GM21619 (cell line): ENCODE data around the gene ATP8A1.
"Not testable (repeated sequence)": the region's sequence is repeated elsewhere in the genome, so short reads cannot be mapped to it uniquely, and the experiment has no call there.

ENCODE experiments used
- ATAC-seq: cut with Tn5 transposase; IDR thresholded peaks from one replicate; pipeline ENCODE4 v1.9.1; 2021; ENCODE audit not compliant: unreplicated experiment

Gene ATP8A1

DNA sequence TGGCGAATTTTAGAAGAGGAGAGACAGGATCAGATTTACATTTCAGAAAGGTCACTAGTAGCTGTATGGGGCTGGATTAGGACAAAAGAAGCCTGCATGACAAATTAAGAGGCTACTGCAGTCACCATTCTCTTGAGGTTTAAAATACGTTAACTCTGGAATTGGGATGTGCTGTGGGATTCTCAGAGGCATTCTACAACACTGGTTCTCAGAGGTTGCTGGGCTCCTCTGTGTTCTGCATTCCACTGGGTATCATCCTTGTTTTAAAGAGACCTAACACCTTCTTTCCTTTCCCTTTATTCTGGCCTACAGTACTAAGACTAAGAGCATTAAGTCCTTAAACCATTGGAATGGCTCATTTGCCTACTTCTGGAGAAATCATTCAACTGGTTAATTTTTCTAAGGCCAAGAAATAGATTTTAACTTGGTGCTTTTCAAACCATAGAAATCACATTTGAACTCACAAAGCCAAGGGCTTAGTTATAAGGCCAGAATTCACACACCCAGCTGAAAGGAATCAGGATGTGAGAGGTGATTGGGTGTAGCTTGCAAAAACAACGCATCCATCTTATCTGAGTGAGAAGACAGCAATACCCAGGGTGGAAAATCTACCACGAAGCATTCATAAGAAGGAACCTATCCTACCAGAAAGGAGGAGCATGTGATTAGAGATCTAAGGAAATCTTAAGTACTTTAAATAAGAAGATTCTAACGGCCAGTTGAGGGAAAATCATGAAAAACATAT, 143.0 kb downstream of the ATP8A1 start:
- no peak for ATAC-seq

DNA sequence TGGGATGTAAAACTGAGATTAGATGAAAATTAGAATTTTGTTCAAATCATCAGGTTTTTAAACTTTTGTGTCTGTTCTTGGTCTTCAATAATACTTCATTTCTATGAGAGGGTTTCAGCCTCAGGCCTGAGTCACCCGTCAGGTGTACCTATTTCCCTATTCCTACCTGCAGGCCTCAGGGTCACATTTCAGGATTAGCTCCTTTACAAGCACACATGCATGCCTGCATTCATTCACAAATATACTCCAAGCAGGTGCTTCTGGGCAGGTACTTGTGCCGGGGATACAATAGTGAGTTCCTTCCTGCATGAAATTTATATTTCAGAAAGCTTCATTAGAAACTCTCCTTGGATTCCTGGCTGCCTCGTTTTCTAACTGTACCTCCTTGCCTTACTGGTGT, 144.7 kb downstream of the ATP8A1 start:
- ATAC-seq, result no peak

DNA sequence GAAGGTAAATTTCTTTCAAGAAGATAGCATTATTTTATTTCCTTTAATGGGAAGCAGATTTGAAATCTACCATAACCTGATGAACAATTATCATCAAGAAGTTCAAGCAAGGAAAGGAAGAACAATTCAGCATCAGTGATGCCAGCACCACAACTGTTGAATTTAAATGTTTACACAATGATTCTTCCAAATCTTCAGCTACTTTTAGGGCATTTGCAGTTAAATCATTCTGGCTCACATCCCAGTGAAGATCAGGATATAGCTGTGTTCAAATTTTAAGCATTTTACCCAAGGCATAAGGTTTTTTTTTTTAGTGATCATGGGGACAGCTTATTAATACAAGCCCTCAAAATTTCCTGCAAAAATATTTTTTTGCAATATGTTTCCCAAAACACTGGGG, 146.7 kb downstream of the ATP8A1 start:
- ATAC-seq, result no peak

DNA sequence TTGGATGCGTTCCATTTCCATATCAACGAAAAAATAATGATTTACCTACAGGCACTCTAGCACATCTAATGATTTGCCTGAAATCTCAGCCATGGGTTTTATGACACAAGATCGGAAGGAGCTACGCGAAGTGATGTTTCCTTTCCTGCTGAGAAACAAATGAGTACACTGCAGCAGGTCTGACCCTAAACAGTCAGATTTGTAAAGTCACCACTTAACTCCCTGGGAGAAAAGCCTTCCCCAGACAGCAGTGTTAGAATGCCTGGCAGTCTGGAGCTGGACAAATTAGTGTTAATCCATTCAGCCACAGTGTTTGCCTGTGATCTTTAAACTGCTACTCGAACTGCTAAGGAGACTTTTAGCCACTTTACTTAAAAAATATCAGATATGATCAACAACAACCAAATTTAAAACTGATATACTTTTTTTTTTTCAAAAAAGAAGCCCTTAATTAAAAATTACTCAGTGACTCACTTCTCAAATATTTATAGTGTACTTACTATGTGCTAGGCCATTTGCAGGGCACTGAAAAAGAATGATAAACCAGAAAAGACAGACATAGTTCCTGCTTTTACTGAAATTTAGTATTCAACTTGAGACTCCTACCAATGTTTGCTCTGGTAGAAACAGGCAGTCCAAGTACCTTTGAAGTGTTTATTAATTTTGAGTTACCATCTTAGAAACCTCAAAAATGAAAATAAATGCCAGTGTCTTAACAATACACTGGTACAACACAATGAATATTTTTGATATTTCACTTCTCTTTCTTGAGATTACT, 155.1 kb downstream of the ATP8A1 start:
- ATAC-seq, result no peak

DNA sequence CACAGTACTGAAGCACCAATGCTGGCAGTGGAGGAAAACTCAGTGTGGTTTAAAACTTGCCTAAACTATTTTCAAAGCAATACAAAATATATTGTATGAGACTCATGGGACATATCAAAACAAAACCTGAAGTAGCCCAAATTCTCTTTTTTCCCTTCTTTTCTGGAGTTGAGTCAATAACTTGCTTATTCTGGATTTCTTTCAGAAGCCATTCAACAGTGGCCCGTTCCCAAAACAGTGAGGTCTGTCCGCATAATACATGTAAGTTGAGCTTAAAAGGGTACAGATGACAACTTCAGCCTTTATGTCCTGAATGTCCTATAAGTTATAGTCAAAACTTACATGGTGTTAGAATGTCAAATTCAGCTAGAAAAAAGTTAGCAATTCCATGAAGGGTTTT, 158.9 kb downstream of the ATP8A1 start:
- no peak for ATAC-seq

DNA sequence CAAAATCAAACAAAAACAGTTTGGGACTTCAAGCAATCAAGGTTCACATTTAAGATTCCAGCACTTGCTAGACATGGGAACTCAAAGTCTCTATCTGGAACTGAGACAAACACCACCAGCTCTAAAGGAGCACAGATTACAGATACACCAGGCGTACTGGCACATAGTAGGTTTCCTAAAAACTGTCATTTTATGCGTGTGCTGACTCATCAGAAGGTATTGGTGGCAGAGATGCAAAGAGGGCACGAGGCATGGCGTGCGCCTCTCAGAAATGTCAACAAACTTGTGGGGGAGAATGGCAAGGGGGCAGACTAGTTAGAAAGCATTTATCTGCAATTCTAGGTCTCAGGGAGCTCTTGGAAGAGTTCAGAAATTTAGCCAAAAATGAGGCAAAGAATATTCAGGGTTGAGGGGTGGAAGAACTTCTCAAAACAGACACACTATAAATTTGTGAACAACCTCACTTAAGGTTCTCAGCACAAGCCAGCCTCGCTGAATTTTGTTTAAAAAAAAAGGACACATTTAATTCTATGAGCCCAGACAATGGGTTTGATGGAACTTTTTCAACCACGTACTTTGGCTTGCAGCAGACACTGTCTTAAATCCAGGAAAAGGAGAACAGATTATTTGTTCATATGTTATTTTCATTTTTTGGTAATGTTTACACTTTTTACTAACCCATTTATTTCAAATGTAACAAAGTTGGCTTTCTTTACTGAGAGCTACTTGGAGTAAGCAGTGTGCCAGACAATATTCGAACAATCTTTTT, 159.6 kb downstream of the ATP8A1 start:
- ATAC-seq, result no peak

DNA sequence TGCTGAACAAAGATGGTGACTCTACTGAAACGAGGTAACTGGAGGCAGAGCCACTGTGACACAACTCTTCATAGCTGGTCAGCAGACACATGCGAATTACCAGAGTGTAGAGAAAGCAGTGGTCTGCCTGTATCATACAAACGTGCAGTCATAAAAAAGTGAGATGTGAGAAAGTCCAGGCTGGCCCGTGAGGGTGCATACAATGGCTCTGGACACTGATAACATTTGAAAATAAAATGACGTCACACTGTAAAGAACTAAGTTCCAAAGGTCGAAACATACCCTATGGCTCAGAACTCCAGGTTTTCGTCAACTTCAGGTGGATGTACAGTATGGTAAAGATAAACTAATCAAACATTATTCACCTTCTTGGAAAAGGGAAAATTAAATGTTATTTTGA, 163.9 kb downstream of the ATP8A1 start:
- no peak for ATAC-seq

DNA sequence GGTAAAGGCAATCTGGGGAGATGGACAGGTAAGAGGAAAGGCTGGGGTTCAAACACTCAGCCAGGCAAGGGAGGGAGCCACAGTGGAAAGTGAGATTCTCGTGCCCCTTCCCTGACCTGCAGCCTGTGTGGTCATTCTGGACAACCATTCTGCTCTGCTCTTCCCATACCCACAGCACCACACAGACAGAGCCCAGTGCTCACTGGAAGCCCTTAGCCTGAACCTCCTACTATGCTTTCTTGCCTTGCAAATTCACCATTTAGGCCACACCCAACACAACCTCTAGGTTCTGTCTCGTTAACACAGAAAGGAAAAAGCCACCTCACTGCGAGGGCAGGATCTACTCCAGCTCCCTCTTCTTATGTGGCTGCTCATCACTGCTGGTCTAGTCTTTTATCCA, 166.9 kb downstream of the ATP8A1 start:
- ATAC-seq, result no peak

DNA sequence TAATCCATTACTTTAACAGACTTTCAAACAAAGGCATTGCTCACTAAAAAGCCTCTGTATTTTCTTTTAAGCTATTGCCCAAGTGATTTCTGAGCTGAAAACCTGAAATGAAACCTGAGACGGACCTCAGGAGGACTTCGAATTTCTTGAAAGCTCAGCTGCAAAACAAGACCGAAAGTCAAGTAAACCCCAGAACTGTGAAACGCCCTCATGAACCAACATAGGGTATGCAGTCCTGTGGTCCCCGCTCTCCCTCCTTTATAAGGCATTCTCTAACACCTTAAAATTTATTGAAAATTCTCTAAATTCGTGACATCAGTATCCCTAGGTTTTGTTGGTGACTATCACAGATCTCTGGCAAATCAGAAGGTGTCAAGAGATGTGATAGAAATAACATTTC, 167.8 kb downstream of the ATP8A1 start:
- peak; percentile 73 for ATAC-seq

DNA sequence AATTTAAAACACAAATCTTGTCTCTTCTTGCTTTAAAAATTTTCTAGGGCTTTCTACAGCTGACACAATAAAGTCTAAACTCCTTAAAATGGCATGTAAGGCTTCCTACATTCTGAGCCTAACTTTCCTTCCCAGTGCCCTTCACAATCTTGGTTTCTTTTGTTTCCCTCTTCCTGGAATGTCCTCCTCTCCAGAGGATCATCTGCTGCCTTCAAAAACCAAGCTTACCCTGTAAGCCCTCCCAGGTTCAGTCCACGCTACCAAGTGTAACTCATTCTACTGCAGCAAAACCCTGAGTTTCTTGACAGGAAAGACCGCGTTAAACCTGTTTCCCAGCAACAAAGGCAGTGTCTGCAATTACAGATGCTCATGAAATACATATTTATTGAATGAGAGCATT, 168.4 kb downstream of the ATP8A1 start:
- ATAC-seq, result no peak

DNA sequence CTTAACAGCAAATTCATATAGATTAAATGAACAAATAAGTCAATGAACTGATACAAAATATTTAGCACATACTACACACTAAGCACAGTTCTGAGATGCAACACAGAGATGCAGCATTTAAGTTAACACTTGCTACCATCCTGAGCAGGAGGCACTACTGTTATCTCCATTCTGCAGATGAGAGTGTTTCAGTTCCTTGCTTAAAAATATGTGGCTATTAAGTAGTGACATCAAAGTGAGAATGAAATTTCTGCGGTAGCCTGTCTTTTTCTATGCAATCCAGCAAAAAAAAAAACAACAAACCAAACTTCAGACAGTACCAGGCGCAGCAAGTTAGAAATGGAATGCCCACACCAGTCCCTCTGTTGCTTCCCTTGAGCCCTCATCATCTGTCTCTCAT, 168.8 kb downstream of the ATP8A1 start:
- ATAC-seq, result peak; percentile 75

DNA sequence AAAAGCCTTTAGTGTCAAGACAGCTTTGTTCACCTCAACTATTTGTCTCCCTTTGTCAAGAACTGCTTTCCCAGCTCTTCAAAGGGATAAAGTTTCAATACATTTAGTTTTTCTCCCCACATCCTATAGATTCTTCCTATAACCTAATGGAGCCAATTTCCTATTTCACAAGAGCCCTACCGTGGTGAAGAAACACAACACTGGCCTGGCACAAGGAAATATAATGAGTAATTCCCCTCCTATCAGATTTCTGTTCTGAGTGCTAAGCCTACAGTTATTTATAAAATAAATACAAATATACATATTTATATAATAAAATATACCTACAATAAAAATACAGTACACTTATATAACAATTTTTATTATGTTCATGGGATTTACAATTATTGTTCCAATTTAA, 169.7 kb downstream of the ATP8A1 start:
- no peak for ATAC-seq

DNA sequence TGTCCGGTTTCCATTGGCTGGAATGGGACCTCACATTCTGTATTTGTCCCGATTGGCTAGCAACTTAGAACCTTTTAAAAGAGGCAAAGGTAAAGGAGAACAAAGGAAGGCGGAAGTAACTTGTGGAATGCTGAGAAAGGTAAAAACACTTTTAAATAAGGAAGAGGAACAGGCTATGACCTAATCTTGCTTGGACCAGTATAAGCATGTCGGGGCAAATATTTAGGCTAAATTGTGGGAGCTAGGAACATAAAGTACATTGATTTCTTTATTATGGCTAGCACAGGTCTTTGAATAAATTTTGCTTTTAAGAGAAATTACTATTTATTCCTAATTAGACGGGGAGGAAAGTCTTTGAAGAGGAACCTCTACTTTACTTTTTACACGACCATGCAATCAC, 170.7 kb downstream of the ATP8A1 start:
- ATAC-seq, result not testable (repeated sequence)

DNA sequence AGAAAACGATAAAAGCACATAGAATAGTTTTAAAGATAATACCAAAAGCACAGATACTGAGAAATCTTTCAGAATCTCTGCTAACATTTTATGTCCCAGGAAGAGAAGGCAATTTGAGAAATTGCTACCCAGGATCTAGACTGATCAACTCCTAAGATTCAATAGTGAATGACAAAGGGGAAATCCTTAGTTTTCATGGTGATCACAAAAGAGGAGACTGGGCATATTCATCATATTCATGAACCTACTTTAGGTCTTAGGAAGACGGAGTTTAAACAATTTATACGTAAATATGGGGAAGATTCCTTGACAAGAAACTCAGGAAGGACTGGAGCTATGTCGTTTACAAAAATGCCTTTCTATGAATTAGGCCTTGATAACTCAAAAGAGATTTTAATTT, 172.3 kb downstream of the ATP8A1 start:
- no peak for ATAC-seq

DNA sequence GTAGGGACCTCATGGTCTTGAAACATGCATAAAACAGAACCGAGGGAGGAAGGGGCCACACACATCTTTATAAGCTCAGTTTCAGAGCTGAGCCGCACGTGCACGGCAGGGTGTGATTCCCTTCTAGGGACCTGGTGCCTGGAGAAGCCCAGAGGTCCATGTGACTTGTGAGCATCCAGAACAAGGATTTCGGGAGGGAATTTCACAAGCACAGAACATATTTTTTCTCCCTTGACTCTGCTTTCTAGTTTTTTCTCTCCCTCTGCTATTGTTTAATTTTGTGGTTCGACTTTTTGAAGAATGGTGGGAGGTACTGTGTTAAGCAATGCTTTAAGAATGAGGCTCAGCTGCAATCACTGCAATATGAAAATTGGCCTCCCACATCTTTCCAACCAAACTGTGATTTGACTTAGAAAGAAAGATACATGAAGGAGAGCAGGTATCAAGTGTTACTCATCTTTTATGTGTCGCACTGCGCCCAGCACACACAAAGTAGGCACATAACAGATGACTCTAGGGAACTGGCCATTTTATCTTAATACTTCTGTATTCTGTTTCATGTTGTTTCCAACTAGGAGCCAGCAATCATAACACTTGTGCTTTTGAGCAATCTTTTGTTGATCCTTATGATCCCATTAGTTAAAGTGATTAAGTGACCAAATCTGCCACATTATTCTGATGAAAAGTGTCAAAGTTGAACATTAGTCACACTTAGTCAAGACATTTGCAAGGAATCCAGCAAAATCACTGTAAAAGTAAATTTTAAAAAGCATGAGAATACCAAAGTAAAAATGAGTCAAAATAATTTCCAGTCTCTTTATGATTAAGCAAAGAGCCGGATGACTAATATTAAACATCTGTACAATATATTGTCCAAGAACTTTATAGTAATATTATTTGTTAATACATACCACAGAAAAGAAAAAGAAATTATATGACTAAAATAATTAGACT, 173.2 kb downstream of the ATP8A1 start:
- no peak for ATAC-seq

DNA sequence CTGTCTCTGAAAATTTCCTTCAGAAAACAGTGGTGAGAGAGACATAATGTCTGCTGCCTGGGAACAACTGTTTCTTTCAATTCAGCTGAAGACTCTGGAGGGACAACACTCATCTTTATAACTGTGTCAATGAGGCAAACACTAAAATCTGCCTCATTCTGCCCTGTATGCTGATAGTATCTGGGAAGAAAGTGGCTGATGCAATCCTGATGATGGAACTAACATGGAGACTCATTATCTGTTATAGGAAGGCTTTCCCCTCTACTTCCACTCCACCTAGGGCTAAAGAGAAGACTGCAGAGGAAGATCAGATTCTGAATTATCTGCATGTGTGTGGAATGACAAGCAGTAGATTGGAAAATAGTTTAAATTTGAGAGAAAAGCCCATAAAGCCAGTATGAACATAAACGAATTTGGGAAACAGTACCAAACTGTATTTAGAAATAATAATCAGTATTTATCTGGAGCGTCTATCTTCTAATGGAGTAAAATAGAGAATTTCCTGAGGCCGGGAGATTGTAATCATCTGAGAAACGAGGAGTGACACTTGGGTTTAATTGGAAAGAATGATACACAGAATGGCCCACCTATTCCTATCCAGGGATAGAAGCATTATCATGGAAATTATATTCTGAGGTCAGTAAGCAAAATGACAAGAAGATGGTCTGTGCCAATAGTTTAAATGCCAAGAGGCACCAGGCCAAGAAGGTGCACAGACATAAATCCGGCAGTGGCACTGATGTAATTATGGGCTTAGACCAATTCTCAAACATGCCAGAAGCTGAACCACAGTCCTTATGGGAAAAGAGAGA, 174.2 kb downstream of the ATP8A1 start:
- no peak for ATAC-seq

DNA sequence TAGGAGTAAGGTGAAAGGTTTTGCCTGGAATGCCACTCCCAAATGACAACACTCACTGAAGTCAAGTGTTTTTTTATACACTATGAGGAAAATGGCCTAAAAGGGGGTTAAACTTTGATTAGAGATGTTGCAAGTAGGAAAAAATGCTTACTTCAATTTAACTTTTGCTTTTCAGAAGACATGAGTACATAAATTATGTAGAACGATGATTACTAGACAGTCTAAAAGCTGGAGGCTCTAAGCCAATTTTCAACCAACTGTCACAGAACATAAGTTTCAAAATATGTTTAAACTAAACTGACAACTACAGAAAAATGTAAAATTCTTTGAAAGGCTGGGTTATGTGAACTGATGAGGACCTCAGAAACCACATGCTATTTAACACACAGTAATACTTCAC, 176.2 kb downstream of the ATP8A1 start:
- ATAC-seq, result no peak

DNA sequence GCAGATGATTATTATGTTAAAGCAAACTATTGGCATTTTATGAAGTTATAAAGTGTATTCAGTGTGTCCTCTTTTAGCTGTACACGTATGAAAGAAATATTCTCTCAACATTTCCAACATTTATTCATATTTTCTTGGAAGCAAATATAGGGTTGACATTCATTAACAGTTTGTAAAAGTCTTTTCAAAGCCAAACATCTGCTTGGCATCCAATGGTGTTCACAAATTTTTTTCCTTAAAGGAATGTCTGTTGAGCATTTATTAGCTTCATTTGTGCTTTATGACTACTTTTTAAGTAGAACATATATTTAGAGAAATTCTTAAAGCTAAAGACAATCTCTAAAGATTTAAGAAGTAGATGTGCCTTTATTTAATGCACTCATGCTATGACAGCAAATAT, 176.6 kb downstream of the ATP8A1 start:
- ATAC-seq, result no peak

DNA sequence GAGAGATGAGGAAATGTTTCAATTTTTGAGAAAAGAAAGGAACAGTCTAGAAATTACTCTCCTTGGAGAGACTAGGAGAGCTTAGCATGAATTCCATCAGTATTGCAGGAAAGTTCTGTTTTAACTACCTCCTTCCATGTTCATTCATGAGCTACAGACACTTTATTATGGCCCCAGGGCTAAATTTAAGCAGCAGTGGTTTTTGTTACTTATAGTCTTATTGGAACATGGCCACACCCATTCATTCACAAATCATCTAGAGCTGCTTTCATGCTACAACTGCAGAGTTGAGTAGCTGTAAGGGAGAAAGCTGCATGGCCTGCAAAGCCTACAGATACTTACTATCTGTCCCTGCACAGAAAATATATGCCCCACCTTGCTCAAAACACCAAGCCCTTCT, 178.0 kb downstream of the ATP8A1 start:
- ATAC-seq, result no peak

DNA sequence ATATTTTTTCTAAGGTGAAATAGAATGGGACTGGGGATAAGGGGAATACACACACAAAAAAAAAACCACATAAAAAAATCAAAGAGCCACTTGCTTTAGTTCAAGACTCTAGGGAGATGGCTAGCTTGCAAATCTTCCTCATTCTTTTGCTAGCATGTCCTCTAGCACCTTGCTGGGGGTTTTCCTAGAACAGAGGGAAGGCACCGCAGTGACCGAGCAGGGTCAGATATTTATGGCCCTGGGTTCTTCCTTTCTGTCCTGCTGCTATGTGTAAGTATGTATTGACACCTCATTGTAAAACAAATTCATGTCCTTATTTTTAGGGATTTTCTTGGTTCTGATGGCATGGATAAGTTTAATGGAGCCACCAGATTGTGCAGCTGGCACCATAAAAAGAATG, 178.4 kb downstream of the ATP8A1 start:
- ATAC-seq, result peak; percentile 68
